CD14-positive monocyte (primary cell): ENCODE data around the gene COL13A1. TPM values are rescaled to one million over a fixed set of nuclear protein-coding genes. Genes with fewer than 3 reads are reported as not detected.

ENCODE experiments used
- DNase-seq, 3 donors: peaks; one replicate each; pipeline ENCODE4 v3.0.0-alpha.2; 2011 to 2022
- H2AFZ ChIP-seq: 2 replicates; pipeline ENCODE4 v1.6.0; 2012; ENCODE audit warnings: mild to moderate bottlenecking, low read depth, low read length, inconsistent platforms; ENCODE audit not compliant: insufficient read depth, poor library complexity, severe bottlenecking
- H3K27ac ChIP-seq, 2 donors: 1 replicate in 1 of 2; 2 replicates in 1 of 2; pipeline ENCODE4 v1.5.1; 2012 to 2013; ENCODE audit warnings: low read length in 2 of 2, control low read depth in 1 of 2, inconsistent platforms in 1 of 2, low read depth in 1 of 2, mild to moderate bottlenecking in 1 of 2
- H3K27me3 ChIP-seq, 2 donors: one replicate each; pipeline versions ENCODE4 v1.6.0 to v1.6.1; 2011 to 2013; ENCODE audit warnings: low read length in 2 of 2; ENCODE audit not compliant: control insufficient read depth in 2 of 2, insufficient read depth in 2 of 2
- H3K36me3 ChIP-seq, 2 donors: replicated peaks in 1 of 2; 1 replicate in 1 of 2; 2 replicates in 1 of 2; pipeline versions ENCODE4 v1.5.1 to v1.6.1; 2012 to 2013; ENCODE audit warnings: low read length in 2 of 2, control low read depth in 1 of 2, inconsistent platforms in 1 of 2, mild to moderate bottlenecking in 1 of 2; ENCODE audit not compliant: insufficient read depth in 2 of 2, control insufficient read depth in 1 of 2
- H3K4me1 ChIP-seq, 2 donors: 1 replicate in 1 of 2; 2 replicates in 1 of 2; pipeline versions ENCODE4 v1.5.1 to v1.6.1; 2012 to 2013; ENCODE audit warnings: low read length in 2 of 2, control low read depth in 1 of 2, inconsistent platforms in 1 of 2, mild to moderate bottlenecking in 1 of 2, moderate library complexity in 1 of 2; ENCODE audit not compliant: insufficient read depth in 2 of 2, control insufficient read depth in 1 of 2
- H3K4me2 ChIP-seq: replicated peaks from 2 replicates; pipeline ENCODE3; 2012; ENCODE audit warnings: low read length, moderate library complexity, mild to moderate bottlenecking; ENCODE audit not compliant: poor library complexity, severe bottlenecking; ENCODE audit errors: extremely low read depth
- H3K4me3 ChIP-seq, 3 experiments: fragments of 200-600 bp in 1 of 3; sonication (generic) in 1 of 3; replicated peaks in 1 of 3; 1 replicate in 2 of 3; 2 replicates in 1 of 3; pipeline ENCODE4 v1.5.1; 2011 to 2013; ENCODE audit warnings: low read length in 3 of 3, mild to moderate bottlenecking in 3 of 3, control low read depth in 2 of 3, low read depth in 2 of 3, inconsistent platforms in 1 of 3, moderate library complexity in 1 of 3
- H3K79me2 ChIP-seq: 2 replicates; pipeline ENCODE4 v1.6.0; 2012; ENCODE audit warnings: mild to moderate bottlenecking, control low read depth, inconsistent platforms, low read length, moderate library complexity; ENCODE audit not compliant: insufficient read depth
- H3K9ac ChIP-seq: 2 replicates; pipeline ENCODE4 v1.6.0; 2017; ENCODE audit warnings: low read length, mild to moderate bottlenecking; ENCODE audit not compliant: insufficient read depth, poor library complexity, severe bottlenecking
- H3K9me3 ChIP-seq, 2 donors: replicated peaks in 1 of 2; 1 replicate in 1 of 2; 2 replicates in 1 of 2; pipeline versions ENCODE4 v1.5.1 to v1.6.1; 2012 to 2013; ENCODE audit warnings: low read length in 2 of 2, control low read depth in 1 of 2; ENCODE audit not compliant: control insufficient read depth in 1 of 2, insufficient read depth in 1 of 2
- H4K20me1 ChIP-seq: 2 replicates; pipeline ENCODE4 v1.6.0; 2012; ENCODE audit warnings: mild to moderate bottlenecking, low read length, control low read depth, moderate library complexity; ENCODE audit not compliant: insufficient read depth
- H3K27ac Mint-ChIP-seq, 7 donors: one replicate each; pipeline ENCODE4 v1.8.0; 2020; ENCODE audit warnings: mild to moderate bottlenecking in 7 of 7, mixed read lengths in 7 of 7, moderate library complexity in 6 of 7, inconsistent platforms in 2 of 7
- H3K27me3 Mint-ChIP-seq, 3 donors: one replicate each; pipeline ENCODE4 v1.8.0; 2021 to 2022; ENCODE audit warnings: low read depth in 3 of 3, mild to moderate bottlenecking in 3 of 3, mixed read lengths in 3 of 3, moderate library complexity in 3 of 3, inconsistent platforms in 1 of 3
- H3K36me3 Mint-ChIP-seq, 2 donors: one replicate each; pipeline ENCODE4 v1.8.0; 2020; ENCODE audit warnings: mixed read lengths in 2 of 2, inconsistent platforms in 1 of 2, mild to moderate bottlenecking in 1 of 2
- H3K4me1 Mint-ChIP-seq: one replicate; pipeline ENCODE4 v1.8.0; 2020; ENCODE audit warnings: mild to moderate bottlenecking, mixed read lengths
- H3K4me3 Mint-ChIP-seq, 2 donors: one replicate each; pipeline ENCODE4 v1.8.0; 2020; ENCODE audit warnings: mild to moderate bottlenecking in 2 of 2, mixed read lengths in 2 of 2, moderate library complexity in 1 of 2
- H3K9me3 Mint-ChIP-seq, 7 donors: one replicate each; pipeline ENCODE4 v1.8.0; 2020 to 2022; ENCODE audit warnings: mixed read lengths in 7 of 7, mild to moderate bottlenecking in 6 of 7, moderate library complexity in 6 of 7, inconsistent platforms in 2 of 7
- CTCF ChIP-seq: fragments of 200-600 bp; IDR thresholded peaks from one replicate; pipeline ENCODE4 v1.8.0; 2022; ENCODE audit warnings: antibody characterized with exemption, mild to moderate bottlenecking
- WGBS: methylation state at CpG from one replicate; pipeline ENCODE4 v1.1.5; 2013; ENCODE audit warnings: missing lambda C conversion rate; ENCODE audit not compliant: insufficient coverage; 5-methylcytosine and 5-hydroxymethylcytosine counted together
- intact Hi-C, 2 donors: fragments of 100-400 bp; cut with micrococcal nuclease; formaldehyde crosslinking; loops; one replicate each; pipeline versions ENCODE4 v1.15.0 to v1.15.1; 2023
- polyA plus RNA-seq, 3 donors: library from polyadenylated mRNA; depleted of rRNA in 1 of 3; unstranded in 2 of 3; stranded (reverse) in 1 of 3; fragments of 300-500 nt in 2 of 3; fragments of >200 nt in 1 of 3; fragmentation: Illumina TruSeq in 2 of 3; gene quantifications; 1 replicate in 2 of 3; 2 replicates in 1 of 3; pipeline ENCODE4 v1.2.3, GENCODE V29; 2012 to 2021

The COL13A1 gene
- polyA plus RNA-seq, 3 donors, result not detected

- WGBS, result 90% methylated on average over 4 of the region's 10 CpGs
- intact Hi-C loops, result no loop called here
Observed at GRCh38 chr10:69757553-69758309, 44.0 kb upstream of the COL13A1 start.

GRCh38 chr10:69758310-69758728 lies 43.4 kb upstream of the COL13A1 start:
- WGBS, result no CpG with 5 or more reads among the region's 1 CpG

More at GRCh38 chr10:69757553-69758309, 44.0 kb upstream of the COL13A1 start:
- Mint-ChIP-seq H3K27ac (no peak overlapping the region), H3K9me3 (no peaks in the 10 kb centered on the region), H3K27me3 (peaks cover 2 to 7% (median 6%) of the 10 kb centered on the region in 3 donors), H3K4me1 (no peaks in the 10 kb centered on the region), H3K36me3 (no peaks in the 10 kb centered on the region), H3K4me3 (no peak overlapping the region)
- Histone ChIP-seq H3K4me3 (no peak overlapping the region), H2AFZ (no peak overlapping the region), H3K36me3 (no peaks in the 10 kb centered on the region), H3K4me2 (no peak overlapping the region), H3K4me1 (no peaks in the 10 kb centered on the region), H3K27me3 (no peaks in the 10 kb centered on the region), H3K9me3 (no peaks in the 10 kb centered on the region), H3K79me2 (no peaks in the 10 kb centered on the region), H3K27ac (no peak overlapping the region), H4K20me1 (no peaks in the 10 kb centered on the region), H3K9ac (no peak overlapping the region)
- no peak for TF ChIP-seq CTCF
- no peak for DNase-seq

More at GRCh38 chr10:69758310-69758728, 43.4 kb upstream of the COL13A1 start:
- Mint-ChIP-seq H3K4me3 (no peak overlapping the region), H3K36me3 (no peaks in the 10 kb centered on the region), H3K4me1 (no peaks in the 10 kb centered on the region), H3K27ac (no peak overlapping the region), H3K9me3 (no peaks in the 10 kb centered on the region), H3K27me3 (peaks cover 2 to 5% (median 4%) of the 10 kb centered on the region in 3 donors)
- TF ChIP-seq CTCF, result no peak
- intact Hi-C loops, result no loop called here
- Histone ChIP-seq H3K9me3 (no peaks in the 10 kb centered on the region), H2AFZ (no peak overlapping the region), H3K4me1 (no peaks in the 10 kb centered on the region), H3K4me2 (no peak overlapping the region), H3K79me2 (no peaks in the 10 kb centered on the region), H3K27me3 (no peaks in the 10 kb centered on the region), H3K4me3 (no peak overlapping the region), H3K27ac (no peak overlapping the region), H3K9ac (no peak overlapping the region), H4K20me1 (no peaks in the 10 kb centered on the region), H3K36me3 (no peaks in the 10 kb centered on the region)
- DNase-seq, result no peak
